DOHH2 (cell line): Measurements from ENCODE around the gene PITPNC1.

Experiments
- CTCF ChIP-seq: fragments of 200-600 bp; sonication (generic); IDR thresholded peaks from one replicate; pipeline ENCODE4 v1.5.1; 2014; ENCODE audit warnings: antibody characterized with exemption, mild to moderate bottlenecking, low read depth, low read length; ENCODE audit not compliant: poor library complexity, severe bottlenecking
- EZH2phosphoT487 ChIP-seq: fragments of 200-600 bp; sonication (generic); IDR thresholded peaks from 2 replicates; pipeline ENCODE4 v1.6.1; 2017; ENCODE audit warnings: borderline replicate concordance, mild to moderate bottlenecking, antibody characterized with exemption, low read length, moderate library complexity, mixed read lengths

DNA sequence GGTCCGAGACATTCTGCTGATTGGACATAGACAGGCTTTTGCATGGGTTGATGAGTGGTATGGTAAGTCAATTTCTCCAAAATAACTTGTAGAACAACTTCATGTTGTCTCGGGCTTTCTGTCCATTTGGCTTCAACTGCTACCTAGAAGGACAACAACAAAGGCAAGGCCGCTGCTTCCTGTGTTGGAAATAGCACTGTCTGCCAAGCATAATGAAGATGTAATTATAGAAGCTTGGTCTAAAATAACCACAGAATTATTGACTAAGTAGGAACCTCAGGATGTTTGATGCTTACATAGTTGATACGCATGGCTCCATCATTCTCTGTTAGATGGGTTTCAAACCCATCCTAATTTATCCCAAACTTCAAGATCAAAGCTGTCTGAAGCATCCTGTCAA is 298.4 kb downstream of the PITPNC1 start:
- no peak for TF ChIP-seq CTCF
- no peak for TF ChIP-seq EZH2phosphoT487
